SK-N-MC (cell line): ENCODE data around the gene RGS3.

Source experiments
- DNase-seq: peaks from one replicate; pipeline ENCODE4 v3.0.0-alpha.2; 2011; ENCODE audit warnings: low read depth, low spot score
- H3K27ac ChIP-seq: fragments of 200-600 bp; sonication (generic); 2 replicates; pipeline ENCODE4 v1.5.1; 2016; ENCODE audit warnings: mixed run types
- H3K36me3 ChIP-seq: fragments of 200-600 bp; sonication (generic); 2 replicates; pipeline ENCODE4 v1.6.1; 2017; ENCODE audit warnings: antibody characterized with exemption, low read length, mixed read lengths; ENCODE audit not compliant: insufficient read depth
- H3K4me3 ChIP-seq: fragments of 200-600 bp; sonication (generic); 2 replicates; pipeline ENCODE4 v1.5.1; 2016
- H3K9ac ChIP-seq: fragments of 200-600 bp; sonication (generic); 2 replicates; pipeline ENCODE4 v1.8.0; 2017; ENCODE audit warnings: mixed run types, mixed read lengths; ENCODE audit not compliant: insufficient read length
- H3K9me3 ChIP-seq: fragments of 200-600 bp; sonication (generic); 2 replicates; pipeline ENCODE4 v1.6.1; 2017; ENCODE audit warnings: low read depth, mild to moderate bottlenecking, antibody characterized with exemption, low read length, moderate library complexity, mixed read lengths
- EZH2 ChIP-seq: fragments of 200-600 bp; sonication (generic); IDR thresholded peaks from one replicate; pipeline ENCODE4 v1.6.1; 2017; ENCODE audit warnings: antibody characterized with exemption
- FOXP2 ChIP-seq: optimal IDR thresholded peaks from 2 replicates; pipeline ENCODE3; 2011; ENCODE audit warnings: mild to moderate bottlenecking, moderate library complexity; ENCODE audit not compliant: insufficient read depth; ENCODE audit errors: extremely low read length, control extremely low read depth
- POLR2AphosphoS5 ChIP-seq: IDR thresholded peaks from 2 replicates; pipeline ENCODE4 v1.6.1; 2012; ENCODE audit warnings: mild to moderate bottlenecking, low read depth, low read length, borderline replicate concordance

The RGS3 gene

DNA sequence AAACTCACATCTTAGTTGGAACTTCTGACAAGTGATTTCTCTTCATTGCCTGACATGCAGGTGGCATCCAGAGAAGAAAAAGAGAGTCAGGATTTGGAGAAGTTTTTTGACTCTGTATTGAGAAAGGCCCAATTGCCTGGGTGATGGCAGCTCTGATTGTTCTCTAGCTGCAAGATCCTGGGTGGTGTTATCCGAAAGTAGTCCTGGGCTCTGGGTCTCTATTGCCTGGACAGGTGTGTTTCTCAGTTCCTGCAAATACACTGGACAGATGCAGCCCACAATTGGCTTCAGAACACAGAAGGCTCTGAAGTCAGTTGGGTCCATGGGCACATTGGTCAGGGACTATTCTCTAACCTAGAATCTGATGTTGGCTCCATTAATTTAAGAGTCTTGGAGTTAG, 67.4 kb downstream of the RGS3 start:
- Histone ChIP-seq H3K9ac (no peak overlapping the region), H3K4me3 (no peak overlapping the region), H3K27ac (no peak overlapping the region), H3K36me3 (no peaks in the 10 kb centered on the region), H3K9me3 (no peaks in the 10 kb centered on the region)
- TF ChIP-seq EZH2 (no peak), FOXP2 (no peak), POLR2AphosphoS5 (no peak)
- DNase-seq: no peak

DNA sequence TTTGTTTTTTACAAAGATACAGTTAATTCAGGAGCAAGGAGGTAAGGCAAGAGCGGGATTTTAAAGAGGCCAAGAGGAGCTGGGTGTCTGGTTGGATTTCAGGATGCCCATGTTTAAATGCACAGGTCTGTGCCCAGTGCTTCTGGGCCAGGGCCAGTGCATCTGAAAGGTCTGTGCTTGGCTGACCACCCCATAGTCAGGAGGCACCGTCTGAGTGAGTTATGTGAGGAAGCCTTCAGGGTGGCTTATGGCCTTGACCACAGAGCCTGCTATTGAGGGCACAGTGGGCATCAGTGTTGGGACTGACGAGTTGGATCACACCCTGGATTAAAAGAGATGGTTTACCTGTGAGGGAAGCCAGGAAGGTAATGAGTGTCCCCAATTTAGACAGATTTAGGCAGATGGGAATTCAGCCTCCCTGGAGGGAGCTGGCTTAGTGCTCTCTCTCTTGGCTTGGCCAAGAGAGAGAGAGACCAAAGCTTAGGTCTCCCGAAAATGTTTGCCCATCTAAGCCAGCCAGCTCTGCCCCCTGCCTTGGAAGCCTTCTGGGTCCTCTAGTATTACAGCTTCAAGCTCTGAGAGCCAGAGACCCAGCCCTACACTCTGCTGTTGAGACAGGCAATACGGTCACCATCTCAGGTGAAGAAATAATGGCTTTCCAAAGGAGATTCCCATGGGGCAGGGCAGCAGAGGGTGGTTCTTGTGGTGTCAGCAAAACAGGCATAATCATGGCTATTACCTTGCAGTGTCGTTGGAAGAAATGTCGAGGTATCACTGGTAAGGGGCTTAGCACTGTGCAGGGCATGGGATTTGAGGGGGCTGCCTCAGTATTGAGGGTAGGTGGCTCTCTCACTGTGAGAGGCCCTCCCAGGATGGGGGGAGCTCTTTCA, 68.6 kb downstream of the RGS3 start:
- DNase-seq: no peak
- Histone ChIP-seq H3K27ac (no peak overlapping the region), H3K4me3 (no peak overlapping the region), H3K9me3 (no peaks in the 10 kb centered on the region), H3K36me3 (no peaks in the 10 kb centered on the region), H3K9ac (no peak overlapping the region)
- TF ChIP-seq EZH2 (no peak), FOXP2 (no peak), POLR2AphosphoS5 (no peak)

DNA sequence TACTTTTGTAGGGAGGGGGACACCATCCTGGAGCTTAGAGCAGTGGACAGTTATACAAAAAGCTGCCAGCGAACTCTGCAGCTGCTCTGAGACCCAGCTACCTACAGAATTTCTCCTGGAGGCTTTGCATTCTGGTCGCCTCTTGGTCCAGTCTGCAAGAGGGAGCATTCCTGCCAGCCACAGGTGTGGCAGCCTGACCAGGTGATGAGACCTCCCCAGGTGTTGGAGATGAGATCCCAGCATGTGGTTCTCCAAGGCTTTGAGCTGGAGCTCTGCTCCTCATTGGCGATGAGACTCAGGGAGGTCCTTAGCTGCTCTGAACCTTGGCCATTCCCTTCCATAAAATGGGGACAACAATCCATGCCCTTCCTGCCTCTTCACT, 69.3 kb downstream of the RGS3 start:
- Histone ChIP-seq H3K9ac (no peak overlapping the region), H3K4me3 (no peak overlapping the region), H3K27ac (no peak overlapping the region), H3K36me3 (no peaks in the 10 kb centered on the region), H3K9me3 (no peaks in the 10 kb centered on the region)
- no peak for TF ChIP-seq EZH2
- no peak for DNase-seq

DNA sequence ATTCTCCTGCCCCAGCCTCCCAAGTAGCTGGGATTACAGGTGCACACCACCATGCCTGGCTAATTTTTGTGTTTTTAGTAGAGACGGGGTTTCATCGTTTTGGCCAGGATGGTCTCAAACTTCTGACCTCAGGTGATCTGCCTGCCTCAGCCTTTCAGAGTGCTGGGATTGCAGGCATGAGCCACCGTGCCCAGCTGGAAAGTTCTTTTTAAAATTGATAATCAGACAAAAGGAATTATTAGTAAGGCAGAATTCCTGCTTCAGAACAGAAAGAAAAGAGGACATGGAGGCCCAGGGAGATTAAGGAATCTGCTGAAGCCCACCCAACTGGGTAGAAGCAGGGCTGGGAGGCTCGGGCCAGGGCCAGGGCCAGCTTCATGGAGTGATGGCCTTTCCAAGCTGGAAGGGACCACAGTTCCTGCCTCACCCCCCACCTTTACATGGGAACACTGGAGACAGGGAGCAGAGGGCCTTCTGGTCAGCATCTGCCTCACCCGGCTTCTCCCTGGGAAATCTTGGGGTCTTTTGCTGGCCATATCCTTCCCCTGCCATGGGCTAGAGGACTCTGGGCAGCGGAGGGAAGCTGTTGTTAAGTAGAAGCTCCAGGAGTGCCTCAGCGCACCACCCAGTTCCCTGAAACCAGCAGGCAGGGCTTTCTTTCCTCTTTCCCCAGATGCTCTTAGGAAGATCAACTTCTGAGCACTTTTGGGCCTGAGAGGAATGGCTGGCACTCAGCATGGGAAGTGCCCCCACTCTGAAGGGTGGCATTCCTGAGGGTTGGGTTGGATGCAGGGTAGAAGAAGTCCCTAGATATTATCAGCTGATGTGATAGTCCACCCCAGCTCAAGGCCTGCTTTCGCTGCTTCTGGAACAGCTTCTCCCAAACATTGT, 70.1 kb downstream of the RGS3 start:
- no peaks in the 10 kb centered on the region for H3K36me3 ChIP-seq
- H3K4me3 ChIP-seq: no peak overlapping the region
- no peaks in the 10 kb centered on the region for H3K9me3 ChIP-seq
- TF ChIP-seq POLR2AphosphoS5 (no peak), EZH2 (no peak), FOXP2 (no peak)
- no peak for DNase-seq
- H3K9ac ChIP-seq: no peak overlapping the region
- H3K27ac ChIP-seq: no peak overlapping the region

DNA sequence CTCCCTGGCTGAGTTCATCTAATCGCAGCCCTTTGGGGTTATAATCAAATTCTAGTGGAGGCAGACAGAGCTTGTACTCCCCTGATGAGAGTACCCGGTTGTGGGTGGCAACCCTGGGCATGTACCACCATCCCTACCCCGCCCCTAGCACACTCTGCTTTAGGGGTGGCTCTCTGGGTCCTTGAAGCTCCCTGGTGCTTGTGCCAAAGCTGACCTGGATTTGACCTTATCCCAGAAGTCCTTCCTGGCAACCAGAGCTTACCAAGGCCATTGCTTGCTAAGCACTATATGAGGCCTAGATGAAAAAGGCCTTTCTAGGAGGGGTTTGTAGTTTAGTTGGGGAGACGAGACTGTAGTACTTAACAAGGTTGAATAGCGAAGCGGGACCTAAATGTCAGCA, 72.2 kb downstream of the RGS3 start:
- Histone ChIP-seq H3K9me3 (no peaks in the 10 kb centered on the region), H3K27ac (no peak overlapping the region), H3K4me3 (no peak overlapping the region), H3K9ac (no peak overlapping the region), H3K36me3 (no peaks in the 10 kb centered on the region)
- no peak for DNase-seq
- TF ChIP-seq POLR2AphosphoS5: no peak
- TF ChIP-seq FOXP2: no peak
- no peak for TF ChIP-seq EZH2

DNA sequence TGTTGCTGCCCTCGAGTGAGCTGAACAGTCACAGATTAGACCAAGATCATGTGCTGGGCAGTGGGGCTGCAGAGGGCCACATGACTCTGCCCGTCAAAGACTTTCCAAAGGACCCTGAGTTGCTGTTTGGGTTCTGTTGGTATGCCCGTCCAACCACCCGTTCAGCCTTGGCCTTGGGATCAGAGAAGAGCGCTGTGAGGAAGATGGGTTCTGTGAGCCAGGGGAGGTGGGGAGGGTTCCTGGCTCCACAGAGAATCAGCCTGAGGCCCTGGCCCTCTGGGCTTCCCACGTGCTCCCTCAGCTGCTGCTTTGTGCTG, 72.6 kb downstream of the RGS3 start:
- no peak for DNase-seq
- H3K9ac ChIP-seq: no peak overlapping the region
- no peak overlapping the region for H3K4me3 ChIP-seq
- no peak for TF ChIP-seq POLR2AphosphoS5
- TF ChIP-seq EZH2: no peak
- TF ChIP-seq FOXP2: no peak
- no peak overlapping the region for H3K27ac ChIP-seq
- H3K36me3 ChIP-seq: no peaks in the 10 kb centered on the region
- H3K9me3 ChIP-seq: no peaks in the 10 kb centered on the region

DNA sequence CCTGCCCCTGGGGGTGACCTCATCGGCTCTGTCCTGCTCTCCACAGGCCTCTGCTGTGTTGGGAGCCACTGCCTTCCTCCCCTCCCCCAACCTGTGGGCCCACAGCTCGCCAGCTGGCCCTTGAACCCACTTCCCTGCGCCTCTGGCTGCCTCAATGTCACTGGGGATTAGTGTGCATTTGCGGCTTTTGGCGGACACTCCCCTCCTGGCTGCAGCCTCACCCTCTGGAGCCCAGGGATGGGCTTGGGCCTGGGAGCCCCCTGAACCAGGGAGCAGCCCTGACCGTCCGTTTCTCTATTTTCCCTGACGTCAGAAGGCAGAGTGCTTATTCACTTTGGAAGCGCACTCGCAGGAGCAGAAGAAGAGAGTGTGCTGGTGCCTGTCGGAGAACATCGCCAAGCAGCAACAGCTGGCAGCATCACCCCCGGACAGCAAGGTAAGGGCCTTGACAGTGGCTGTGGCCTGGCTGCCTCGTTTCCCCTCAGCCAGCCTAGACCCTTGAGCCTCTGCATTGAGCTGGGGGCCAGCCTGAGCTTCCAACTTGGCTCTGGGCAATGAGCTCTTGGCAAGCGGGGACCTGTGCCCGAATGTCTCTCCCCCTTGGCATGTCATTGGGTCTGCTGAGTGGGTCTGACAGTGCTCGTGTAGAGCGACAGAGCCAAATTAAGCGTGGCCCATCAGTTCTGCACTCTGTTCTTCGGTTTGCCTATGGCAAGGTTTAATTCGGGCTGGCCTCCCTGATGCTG, 73.1 kb downstream of the RGS3 start:
- Histone ChIP-seq H3K9me3 (no peaks in the 10 kb centered on the region), H3K4me3 (no peak overlapping the region), H3K36me3 (no peaks in the 10 kb centered on the region), H3K9ac (no peak overlapping the region), H3K27ac (no peak overlapping the region)
- no peak for TF ChIP-seq EZH2
- no peak for TF ChIP-seq POLR2AphosphoS5
- TF ChIP-seq FOXP2: no peak
- DNase-seq: no peak

DNA sequence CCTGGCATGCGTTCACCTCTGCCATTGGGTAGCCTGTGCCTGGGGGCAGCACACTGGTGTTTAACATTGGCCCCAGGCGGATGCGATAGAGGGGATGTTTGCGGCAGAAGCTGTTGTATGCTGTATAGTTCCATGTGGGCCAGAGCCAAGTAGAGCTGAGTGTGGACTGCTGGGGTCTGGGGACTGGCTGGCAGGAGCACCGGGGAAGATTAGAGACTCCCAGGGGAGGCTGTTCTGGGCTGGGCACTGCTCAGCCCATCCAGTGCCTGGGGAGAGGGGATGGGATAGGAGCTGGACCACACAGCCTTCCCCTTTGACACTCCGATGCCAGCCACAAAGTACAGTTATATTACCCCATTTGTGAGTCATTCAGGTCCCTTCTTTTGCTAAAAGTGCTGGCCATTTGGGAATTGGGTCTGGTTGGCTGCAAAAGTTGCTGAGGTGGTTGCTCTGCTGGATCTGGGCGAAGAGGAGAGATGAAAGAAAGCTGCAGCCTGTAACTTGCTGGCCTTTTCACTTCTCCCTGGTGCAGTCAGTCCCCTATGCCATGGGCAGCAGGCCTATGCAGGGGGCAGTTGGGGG, 73.8 kb downstream of the RGS3 start:
- H3K9me3 ChIP-seq: no peaks in the 10 kb centered on the region
- no peak overlapping the region for H3K27ac ChIP-seq
- TF ChIP-seq EZH2 (no peak), FOXP2 (no peak), POLR2AphosphoS5 (no peak)
- no peak overlapping the region for H3K9ac ChIP-seq
- DNase-seq: no peak
- H3K4me3 ChIP-seq: no peak overlapping the region
- H3K36me3 ChIP-seq: no peaks in the 10 kb centered on the region

DNA sequence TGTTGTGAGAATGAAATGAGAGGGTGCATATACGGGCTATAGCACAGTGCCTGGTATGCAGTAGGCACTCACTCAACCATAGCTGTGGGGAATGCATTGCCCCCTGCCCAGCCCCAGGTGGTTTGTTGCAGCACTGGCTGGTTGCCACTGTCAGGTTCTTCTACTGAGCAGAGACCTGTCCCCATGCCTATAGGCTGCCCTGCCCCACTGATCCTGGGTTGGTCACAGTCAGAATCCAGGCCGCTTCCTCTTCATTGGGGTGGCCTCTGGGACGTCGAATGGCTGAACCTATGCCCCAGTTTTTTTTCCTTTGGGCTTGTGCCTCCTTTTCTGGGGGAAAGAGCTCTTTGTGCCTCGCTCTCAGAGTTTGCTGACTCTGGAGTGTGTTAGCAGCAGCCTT, 74.6 kb downstream of the RGS3 start:
- Histone ChIP-seq H3K9ac (no peak overlapping the region), H3K36me3 (no peaks in the 10 kb centered on the region), H3K9me3 (no peaks in the 10 kb centered on the region), H3K27ac (no peak overlapping the region), H3K4me3 (no peak overlapping the region)
- DNase-seq: no peak
- TF ChIP-seq EZH2: no peak
